Measurements from ENCODE around the gene SDHAF3.

SDHAF3 gene

GRCh38 chr7:97224316-97224715, 106.8 kb downstream of the SDHAF3 start:
- no peak for DNase-seq

- no peak for DNase-seq
These were observed 109.0 kb downstream of the SDHAF3 start for GRCh38 chr7:97226541-97226940.
